K562 (cell line): Measurements from ENCODE around the gene PSMB11. TPM values are rescaled to one million over a fixed set of nuclear protein-coding genes. Genes with fewer than 3 reads are reported as not detected.

ENCODE experiments used
- ARID4B ChIP-seq: sonication (generic); formaldehyde crosslinking; IDR thresholded peaks from 2 replicates; pipeline ENCODE4 v1.8.0; 2022; ENCODE audit warnings: mild to moderate bottlenecking, missing genetic modification reagents
- CEBPG ChIP-seq, 3 experiments: fragments of 200-800 bp in 1 of 3; sonication (Bioruptor generic) in 1 of 3; sonication (generic) in 1 of 3; formaldehyde crosslinking in 1 of 3; IDR thresholded peaks in 2 of 3; conservative IDR thresholded peaks in 1 of 3; 2 replicates each; pipeline versions ENCODE4 v1.6.1 to v1.8.0; 2016 to 2022; ENCODE audit warnings: missing compliant biosample characterization in 2 of 3, missing genetic modification characterization in 2 of 3, mild to moderate bottlenecking in 1 of 3, missing genetic modification reagents in 1 of 3
- CHD7 ChIP-seq: fragments of 200-600 bp; sonication (generic); IDR thresholded peaks from one replicate; pipeline ENCODE4 v1.6.1; 2012; ENCODE audit warnings: mild to moderate bottlenecking, low read depth, low read length, inconsistent platforms
- ERF ChIP-seq: fragments of 450-650 bp; formaldehyde crosslinking; IDR thresholded peaks from 2 replicates; pipeline ENCODE4 v1.4.0; 2020; ENCODE audit warnings: mild to moderate bottlenecking, mixed read lengths
- LCOR ChIP-seq: sonication (generic); formaldehyde crosslinking; IDR thresholded peaks from 2 replicates; pipeline ENCODE4 v1.8.0; 2022; ENCODE audit warnings: mild to moderate bottlenecking, missing genetic modification reagents
- NFIC ChIP-seq: fragments of 450-650 bp; IDR thresholded peaks from 2 replicates; pipeline ENCODE4 v1.6.1; 2017; ENCODE audit warnings: mild to moderate bottlenecking, inconsistent platforms
- POLR2G ChIP-seq: fragments of 200-400 bp; formaldehyde crosslinking; IDR thresholded peaks from 2 replicates; pipeline ENCODE4 v1.6.1; 2017; ENCODE audit warnings: low read depth, mild to moderate bottlenecking, antibody characterized with exemption, low read length, moderate library complexity
- RBM39 ChIP-seq: fragments of 200-400 bp; formaldehyde crosslinking; optimal IDR thresholded peaks from 2 replicates; pipeline ENCODE3; 2018; ENCODE audit warnings: low read depth, low read length
- SUPT5H ChIP-seq: fragments of 450-650 bp; IDR thresholded peaks from 2 replicates; pipeline ENCODE4 v1.6.1; 2016
- ZNF551 ChIP-seq: fragments of 250-450 bp; sonication (Bioruptor Pico); IDR thresholded peaks from 2 replicates; pipeline ENCODE4 v1.5.0; 2021; ENCODE audit warnings: mild to moderate bottlenecking, moderate library complexity
- polyA plus RNA-seq, 8 experiments: library from polyadenylated mRNA; depleted of rRNA in 4 of 8; stranded (reverse) in 5 of 8; unstranded in 3 of 8; fragments of >200 nt; fragmentation: Nextera tagmentation in 2 of 8; fragmentation: Illumina TruSeq in 1 of 8; extraction: Ambion mirVana in 2 of 8; extraction: Trizol in 1 of 8; gene quantifications; 2 replicates each; pipeline versions ENCODE4 v1.2.1 to v1.2.3, GENCODE V29; 2011 to 2014; ENCODE audit warnings: inconsistent platforms in 1 of 8, missing spikeins in 1 of 8
- total RNA-seq, 7 experiments: library from RNA; depleted of rRNA in 6 of 7; stranded (reverse); fragments of >200 nt in 6 of 7; fragmentation: Illumina TruSeq in 2 of 7; extraction: Trizol in 2 of 7; gene quantifications; 2 replicates each; pipeline versions ENCODE4 v1.2.1 to v1.2.3, GENCODE V29; 2011 to 2021; ENCODE audit warnings: low replicate concordance in 1 of 7

Gene PSMB11
- total and polyA plus RNA-seq, 9 of the 15 experiments (the other 6 are each of a cell fraction or from before 2014, with no cell fraction given): not detected

- no peak for TF ChIP-seq CHD7
- TF ChIP-seq ERF (CRISPR knock-in tag): no peak; the same call in 1 of the 2 replicates
- 0 out of 2 replicates have a peak, but pooled peaks have one; percentile 12 for TF ChIP-seq NFIC
- TF ChIP-seq LCOR (CRISPR knock-in tag): no peak
- no peak for TF ChIP-seq ZNF551 (CRISPR knock-in tag)
- peak; percentile 96 for TF ChIP-seq CEBPG (CRISPR knock-in tag; IDR thresholded peaks at IDR 0.05)
- peak; percentile 94 to 97 for TF ChIP-seq CEBPG (tag; conservative IDR thresholded peaks at IDR 0.05 in 1 of 2, IDR thresholded peaks at IDR 0.05 in 1 of 2)
- peak; percentile 87 for TF ChIP-seq POLR2G
- TF ChIP-seq ARID4B: peak; percentile 84
- TF ChIP-seq RBM39: no peak
- TF ChIP-seq SUPT5H: peak; percentile 83
Measured at GRCh38 chr14:23034498-23035302, 7.3 kb upstream of the PSMB11 start, which contains the start of gene PSMB5 (continued).
